ENCODE measurements around the gene DSTN.
A peak's percentile ranks its signal among the peaks of the same experiment; 100 is the strongest.

DSTN gene

GRCh38 chr20:17537959-17538358 is 31.9 kb upstream of the DSTN start:
- TF ChIP-seq CTCF (IDR thresholded peaks at IDR 0.05), result no peak
- no peak for DNase-seq (ENCODE audit: low spot score)
- H3K4me3 ChIP-seq, result no peak overlapping the region
- no peak overlapping the region for H3K27ac ChIP-seq

- H3K27ac ChIP-seq, result no peak overlapping the region
- TF ChIP-seq CTCF (IDR thresholded peaks at IDR 0.05), result no peak
- DNase-seq (ENCODE audit: low spot score), result no peak
Observed at GRCh38 chr20:17538517-17539170, 31.2 kb upstream of the DSTN start.

GRCh38 chr20:17541596-17541995 is 28.3 kb upstream of the DSTN start:
- TF ChIP-seq CTCF (IDR thresholded peaks at IDR 0.05), result no peak
- H3K4me3 ChIP-seq, result no peak overlapping the region
- no peak for DNase-seq (ENCODE audit: low spot score)
- H3K27ac ChIP-seq, result peak overlapping the region; percentile 42 to 90

More at GRCh38 chr20:17538517-17539170, 31.2 kb upstream of the DSTN start:
- H3K4me3 ChIP-seq, result no peak overlapping the region

- H3K27ac ChIP-seq, result peak overlapping the region; percentile 42 to 90
- no peak for TF ChIP-seq CTCF (IDR thresholded peaks at IDR 0.05)
- no peak for DNase-seq (ENCODE audit: low spot score)
- H3K4me3 ChIP-seq, result no peak overlapping the region
Observed at GRCh38 chr20:17541996-17542395, 27.9 kb upstream of the DSTN start.

- Histone ChIP-seq H3K27ac (peak overlapping the region; percentile 42 to 90), H3K4me3 (peak overlapping the region; percentile 42)
Observed at GRCh38 chr20:17542481-17542880, 27.4 kb upstream of the DSTN start.

GRCh38 chr20:17542993-17543412 is 26.9 kb upstream of the DSTN start:
- Histone ChIP-seq H3K4me3 (peak overlapping the region; percentile 42), H3K27ac (peak overlapping the region; percentile 42 to 90)
- no peak for TF ChIP-seq CTCF (IDR thresholded peaks at IDR 0.05)
- no peak for DNase-seq (ENCODE audit: low spot score)

More at GRCh38 chr20:17542481-17542880, 27.4 kb upstream of the DSTN start:
- no peak for DNase-seq (ENCODE audit: low spot score)
- no peak for TF ChIP-seq CTCF (IDR thresholded peaks at IDR 0.05)

- peak overlapping the region; percentile 42 for H3K4me3 ChIP-seq
- peak overlapping the region; percentile 42 to 90 for H3K27ac ChIP-seq
- no peak for DNase-seq (ENCODE audit: low spot score)
Observed at GRCh38 chr20:17543531-17544131, 26.2 kb upstream of the DSTN start.

More at GRCh38 chr20:17543531-17544131, 26.2 kb upstream of the DSTN start:
- TF ChIP-seq CTCF (IDR thresholded peaks at IDR 0.05), result no peak
